ENCODE data around the gene STIM1. TPM values are rescaled to one million over a fixed set of nuclear protein-coding genes. Genes with fewer than 3 reads are reported as not detected.

Gene STIM1
- total RNA-seq, 4 donors from 2014 or later, result 42.2 to 71.0 (median 51.1) TPM

DNA sequence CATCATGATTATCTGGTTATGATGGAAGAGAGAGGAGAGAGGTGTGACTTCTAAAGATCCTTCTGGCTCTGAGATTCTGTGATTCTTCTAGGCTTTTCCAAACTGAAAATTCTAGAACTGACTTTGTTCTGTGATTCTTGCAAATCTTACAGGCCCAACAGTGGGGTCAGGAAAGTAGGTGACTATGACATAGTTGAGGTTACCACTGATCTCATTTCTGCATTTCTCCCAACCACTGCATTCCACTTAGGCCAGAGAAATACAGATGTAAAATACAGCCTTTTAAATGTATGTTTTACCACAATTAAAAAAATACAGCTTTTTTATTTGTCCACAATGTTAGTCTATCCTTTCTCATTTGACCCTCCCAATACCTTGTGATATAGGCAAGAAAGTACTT, 83.7 kb downstream of the STIM1 start:
- no peak for ATAC-seq (ENCODE audit: low FRiP score)
- TF ChIP-seq, protein P1, sequence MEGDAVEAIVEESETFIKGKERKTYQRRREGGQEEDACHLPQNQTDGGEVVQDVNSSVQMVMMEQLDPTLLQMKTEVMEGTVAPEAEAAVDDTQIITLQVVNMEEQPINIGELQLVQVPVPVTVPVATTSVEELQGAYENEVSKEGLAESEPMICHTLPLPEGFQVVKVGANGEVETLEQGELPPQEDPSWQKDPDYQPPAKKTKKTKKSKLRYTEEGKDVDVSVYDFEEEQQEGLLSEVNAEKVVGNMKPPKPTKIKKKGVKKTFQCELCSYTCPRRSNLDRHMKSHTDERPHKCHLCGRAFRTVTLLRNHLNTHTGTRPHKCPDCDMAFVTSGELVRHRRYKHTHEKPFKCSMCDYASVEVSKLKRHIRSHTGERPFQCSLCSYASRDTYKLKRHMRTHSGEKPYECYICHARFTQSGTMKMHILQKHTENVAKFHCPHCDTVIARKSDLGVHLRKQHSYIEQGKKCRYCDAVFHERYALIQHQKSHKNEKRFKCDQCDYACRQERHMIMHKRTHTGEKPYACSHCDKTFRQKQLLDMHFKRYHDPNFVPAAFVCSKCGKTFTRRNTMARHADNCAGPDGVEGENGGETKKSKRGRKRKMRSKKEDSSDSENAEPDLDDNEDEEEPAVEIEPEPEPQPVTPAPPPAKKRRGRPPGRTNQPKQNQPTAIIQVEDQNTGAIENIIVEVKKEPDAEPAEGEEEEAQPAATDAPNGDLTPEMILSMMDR (IDR thresholded peaks at IDR 0.05), result no peak
- no peak for DNase-seq (ENCODE audit: low spot score)

DNA sequence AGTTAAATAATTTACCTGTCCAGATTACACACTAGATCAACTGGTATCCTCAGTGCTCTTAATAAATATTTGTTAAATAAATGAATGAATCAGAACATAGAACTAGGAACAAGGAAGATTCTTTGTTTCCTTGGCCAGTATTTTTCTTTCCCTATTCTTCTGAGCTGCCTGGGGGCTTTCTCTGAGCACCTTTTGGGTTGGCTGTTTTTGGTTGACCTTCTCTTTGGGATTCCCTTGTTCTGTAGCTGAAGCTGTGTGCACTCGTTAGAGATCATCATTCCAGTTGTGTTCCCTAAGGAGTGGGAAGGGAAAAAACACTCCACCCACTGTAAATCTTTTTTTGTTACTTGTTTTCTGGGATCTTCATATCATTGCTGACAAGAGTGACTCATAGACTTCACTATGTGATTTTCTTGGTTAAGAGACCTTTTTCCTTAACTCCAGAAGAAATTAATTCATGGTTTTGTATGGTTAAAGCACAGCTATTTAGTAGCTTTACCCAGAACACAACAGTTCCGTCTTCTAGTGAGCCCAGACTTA, 84.3 kb downstream of the STIM1 start:
- no peak for DNase-seq (ENCODE audit: low spot score)
- TF ChIP-seq, protein P1 (IDR thresholded peaks at IDR 0.05), result no peak
- peak; percentile 68 for ATAC-seq (ENCODE audit: low FRiP score)

DNA sequence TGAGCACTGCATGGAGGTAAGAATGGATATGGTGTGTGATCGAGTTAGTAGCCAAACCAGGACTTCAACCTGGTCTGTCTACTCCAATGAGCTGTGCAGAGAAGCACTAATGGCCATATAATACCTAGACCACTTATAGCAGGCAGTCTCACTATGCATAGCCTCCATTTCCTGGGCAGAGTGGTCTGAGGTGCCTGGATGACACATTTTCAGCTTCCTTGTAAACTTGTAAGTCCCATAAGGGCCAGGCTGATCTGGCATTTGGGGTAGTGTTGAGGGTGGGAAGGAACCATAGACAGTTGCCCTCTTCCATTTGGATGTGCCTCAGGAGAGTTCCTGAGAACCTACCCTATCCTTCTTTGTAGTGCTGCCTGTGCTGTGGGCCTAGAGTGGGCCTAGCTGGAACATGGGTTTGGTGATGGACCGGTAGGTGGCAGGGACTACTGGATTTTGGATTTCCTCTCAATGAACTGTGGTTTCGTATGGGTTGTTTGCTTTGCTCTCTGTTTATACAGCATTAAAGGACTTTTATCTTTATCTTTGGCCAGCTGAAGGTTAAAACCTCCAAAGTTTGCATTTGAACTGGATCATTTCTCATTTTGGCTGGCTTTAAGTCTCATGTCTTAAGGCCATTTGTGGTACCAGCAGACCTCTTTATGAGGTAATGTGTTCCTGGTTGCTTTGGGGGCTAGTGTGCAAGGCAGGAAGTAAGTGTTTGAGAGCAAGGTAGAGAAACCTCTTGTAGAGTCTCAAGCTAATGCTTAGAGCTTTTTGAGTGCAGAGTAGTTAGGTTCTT, 86.9 kb downstream of the STIM1 start:
- DNase-seq (ENCODE audit: low spot score) (no peak), ATAC-seq (ENCODE audit: low FRiP score) (no peak)
- TF ChIP-seq, protein P1 (IDR thresholded peaks at IDR 0.05), result no peak

- DNase-seq (ENCODE audit: low spot score), result no peak
- TF ChIP-seq, protein P1 (IDR thresholded peaks at IDR 0.05), result no peak
- ATAC-seq (ENCODE audit: low FRiP score), result no peak
These were observed 87.6 kb downstream of the STIM1 start for GRCh38 chr11:3942956-3943497.

- TF ChIP-seq, protein P1 (IDR thresholded peaks at IDR 0.05), result no peak
- DNase-seq (ENCODE audit: low spot score) (no peak), ATAC-seq (ENCODE audit: low FRiP score) (no peak)
These were observed 88.7 kb downstream of the STIM1 start for GRCh38 chr11:3944198-3944597.

GRCh38 chr11:3946455-3947017, 91.1 kb downstream of the STIM1 start:
- DNase-seq (ENCODE audit: low spot score), result no peak
- TF ChIP-seq, protein P1 (IDR thresholded peaks at IDR 0.05), result no peak
- ATAC-seq (ENCODE audit: low FRiP score), result no peak

All from omental fat pad (tissue), 4 donors.